IPS-NIHi7 (cell line): ENCODE data around the gene UBALD2.

Source experiments
- DNase-seq: peaks from one replicate; pipeline ENCODE4 v3.0.0; 2012; ENCODE audit warnings: mixed read lengths; ENCODE audit errors: extremely low spot score

The UBALD2 gene

GRCh38 chr17:76318586-76318985 lies 53.4 kb downstream of the UBALD2 start:
- no peak for DNase-seq
